HCT116 (cell line): ENCODE data around the gene GOLGA2.
A peak's percentile ranks its signal among the peaks of the same experiment; 100 is the strongest.

ENCODE experiments used
- EZH2phosphoT487 ChIP-seq: fragments of 200-600 bp; IDR thresholded peaks from 2 replicates; pipeline ENCODE4 v1.6.1; 2018; ENCODE audit warnings: antibody characterized with exemption, borderline replicate concordance
- JUND ChIP-seq: IDR thresholded peaks from 2 replicates; pipeline ENCODE4 v1.6.1; 2012
- POLR2A ChIP-seq: IDR thresholded peaks from 2 replicates; pipeline ENCODE4 v1.7.0; 2011; ENCODE audit warnings: borderline replicate concordance; ENCODE audit not compliant: insufficient read depth, insufficient read length; ENCODE audit errors: extremely low read depth
- POLR2AphosphoS5 ChIP-seq: IDR thresholded peaks from 2 replicates; pipeline ENCODE4 v1.6.1; 2011; ENCODE audit warnings: mild to moderate bottlenecking, low read depth, low read length, moderate library complexity
- SIN3A ChIP-seq: IDR thresholded peaks from 2 replicates; pipeline ENCODE4 v1.6.1; 2012; ENCODE audit warnings: low read depth
- YY1 ChIP-seq: IDR thresholded peaks from 2 replicates; pipeline ENCODE4 v1.6.1; 2011; ENCODE audit warnings: low read length, low read depth, moderate library complexity, mild to moderate bottlenecking; ENCODE audit not compliant: insufficient replicate concordance; ENCODE audit errors: extremely low read depth
- ZFX ChIP-seq: fragments of 450-650 bp; IDR thresholded peaks from 2 replicates; pipeline ENCODE4 v1.6.1; 2017
- TF ChIP-seq, protein P1 (sequence below), 3 experiments: fragments of 200-600 bp in 1 of 3; sonication (generic) in 1 of 3; IDR thresholded peaks in 2 of 3; conservative IDR thresholded peaks in 1 of 3; 2 replicates each; pipeline ENCODE4 v1.5.1; 2012 to 2017; ENCODE audit warnings: low read depth in 2 of 3, low read length in 2 of 3, antibody characterized with exemption in 1 of 3, borderline replicate concordance in 1 of 3, control low read depth in 1 of 3, mild to moderate bottlenecking in 1 of 3, mixed read lengths in 1 of 3, mixed run types in 1 of 3, moderate library complexity in 1 of 3; ENCODE audit not compliant: insufficient read depth in 1 of 3
- TF ChIP-seq, protein P2 (sequence below): IDR thresholded peaks from 2 replicates; pipeline ENCODE4 v1.6.1; 2012
- TF ChIP-seq, protein P3 (sequence below): IDR thresholded peaks from 2 replicates; pipeline ENCODE4 v1.6.1; 2012; ENCODE audit warnings: low read depth
- TF ChIP-seq, protein P4 (sequence below): IDR thresholded peaks from 2 replicates; pipeline ENCODE4 v1.6.1; 2012

DNA sequence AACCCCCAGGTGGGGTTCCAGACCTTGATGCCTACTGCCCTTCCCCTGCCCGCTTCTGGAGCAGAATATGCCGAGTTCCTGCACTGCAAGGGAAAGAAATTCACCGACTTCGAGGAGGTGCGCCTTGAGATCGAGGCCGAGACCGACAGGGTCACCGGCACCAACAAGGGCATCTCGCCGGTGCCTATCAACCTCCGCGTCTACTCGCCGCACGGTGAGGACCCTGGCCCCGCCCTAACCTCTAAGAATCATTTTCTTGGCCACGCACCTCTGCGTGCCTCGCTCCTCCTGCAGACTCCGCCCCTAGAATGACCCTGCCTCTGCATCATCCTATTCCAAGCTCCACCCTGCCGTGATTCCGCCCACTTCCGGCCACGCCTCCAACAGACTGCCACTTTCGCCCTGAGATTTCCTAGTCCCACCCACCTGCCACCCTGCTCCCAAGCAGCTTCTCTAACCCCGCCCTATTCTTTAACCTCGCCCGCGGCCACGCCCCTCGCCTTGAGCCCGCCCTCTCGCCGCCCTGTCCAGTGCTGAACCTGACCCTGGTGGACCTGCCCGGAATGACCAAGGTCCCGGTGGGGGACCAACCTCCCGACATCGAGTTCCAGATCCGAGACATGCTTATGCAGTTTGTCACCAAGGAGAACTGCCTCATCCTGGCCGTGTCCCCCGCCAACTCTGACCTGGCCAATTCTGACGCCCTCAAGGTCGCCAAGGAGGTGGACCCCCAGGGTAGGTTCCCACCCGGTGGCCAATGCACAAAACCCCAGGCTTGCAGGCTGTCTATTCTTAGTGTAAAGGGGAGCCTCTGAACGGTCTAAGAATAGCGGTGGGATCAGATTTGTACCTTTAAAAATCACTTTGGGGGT lies 57.1 kb downstream of the GOLGA2 start:
- TF ChIP-seq POLR2A: peak; percentile 52
- TF ChIP-seq, protein P1, sequence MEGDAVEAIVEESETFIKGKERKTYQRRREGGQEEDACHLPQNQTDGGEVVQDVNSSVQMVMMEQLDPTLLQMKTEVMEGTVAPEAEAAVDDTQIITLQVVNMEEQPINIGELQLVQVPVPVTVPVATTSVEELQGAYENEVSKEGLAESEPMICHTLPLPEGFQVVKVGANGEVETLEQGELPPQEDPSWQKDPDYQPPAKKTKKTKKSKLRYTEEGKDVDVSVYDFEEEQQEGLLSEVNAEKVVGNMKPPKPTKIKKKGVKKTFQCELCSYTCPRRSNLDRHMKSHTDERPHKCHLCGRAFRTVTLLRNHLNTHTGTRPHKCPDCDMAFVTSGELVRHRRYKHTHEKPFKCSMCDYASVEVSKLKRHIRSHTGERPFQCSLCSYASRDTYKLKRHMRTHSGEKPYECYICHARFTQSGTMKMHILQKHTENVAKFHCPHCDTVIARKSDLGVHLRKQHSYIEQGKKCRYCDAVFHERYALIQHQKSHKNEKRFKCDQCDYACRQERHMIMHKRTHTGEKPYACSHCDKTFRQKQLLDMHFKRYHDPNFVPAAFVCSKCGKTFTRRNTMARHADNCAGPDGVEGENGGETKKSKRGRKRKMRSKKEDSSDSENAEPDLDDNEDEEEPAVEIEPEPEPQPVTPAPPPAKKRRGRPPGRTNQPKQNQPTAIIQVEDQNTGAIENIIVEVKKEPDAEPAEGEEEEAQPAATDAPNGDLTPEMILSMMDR (IDR thresholded peaks at IDR 0.05 in 2 of 3, conservative IDR thresholded peaks at IDR 0.05 in 1 of 3; ENCODE audit: borderline replicate concordance in 1 of 3, insufficient read depth in 1 of 3, low read depth in 2 of 3, low read length in 2 of 3): no peak
- no peak for TF ChIP-seq JUND
- TF ChIP-seq, protein P2, sequence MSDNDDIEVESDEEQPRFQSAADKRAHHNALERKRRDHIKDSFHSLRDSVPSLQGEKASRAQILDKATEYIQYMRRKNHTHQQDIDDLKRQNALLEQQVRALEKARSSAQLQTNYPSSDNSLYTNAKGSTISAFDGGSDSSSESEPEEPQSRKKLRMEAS: no peak
- TF ChIP-seq, protein P3, sequence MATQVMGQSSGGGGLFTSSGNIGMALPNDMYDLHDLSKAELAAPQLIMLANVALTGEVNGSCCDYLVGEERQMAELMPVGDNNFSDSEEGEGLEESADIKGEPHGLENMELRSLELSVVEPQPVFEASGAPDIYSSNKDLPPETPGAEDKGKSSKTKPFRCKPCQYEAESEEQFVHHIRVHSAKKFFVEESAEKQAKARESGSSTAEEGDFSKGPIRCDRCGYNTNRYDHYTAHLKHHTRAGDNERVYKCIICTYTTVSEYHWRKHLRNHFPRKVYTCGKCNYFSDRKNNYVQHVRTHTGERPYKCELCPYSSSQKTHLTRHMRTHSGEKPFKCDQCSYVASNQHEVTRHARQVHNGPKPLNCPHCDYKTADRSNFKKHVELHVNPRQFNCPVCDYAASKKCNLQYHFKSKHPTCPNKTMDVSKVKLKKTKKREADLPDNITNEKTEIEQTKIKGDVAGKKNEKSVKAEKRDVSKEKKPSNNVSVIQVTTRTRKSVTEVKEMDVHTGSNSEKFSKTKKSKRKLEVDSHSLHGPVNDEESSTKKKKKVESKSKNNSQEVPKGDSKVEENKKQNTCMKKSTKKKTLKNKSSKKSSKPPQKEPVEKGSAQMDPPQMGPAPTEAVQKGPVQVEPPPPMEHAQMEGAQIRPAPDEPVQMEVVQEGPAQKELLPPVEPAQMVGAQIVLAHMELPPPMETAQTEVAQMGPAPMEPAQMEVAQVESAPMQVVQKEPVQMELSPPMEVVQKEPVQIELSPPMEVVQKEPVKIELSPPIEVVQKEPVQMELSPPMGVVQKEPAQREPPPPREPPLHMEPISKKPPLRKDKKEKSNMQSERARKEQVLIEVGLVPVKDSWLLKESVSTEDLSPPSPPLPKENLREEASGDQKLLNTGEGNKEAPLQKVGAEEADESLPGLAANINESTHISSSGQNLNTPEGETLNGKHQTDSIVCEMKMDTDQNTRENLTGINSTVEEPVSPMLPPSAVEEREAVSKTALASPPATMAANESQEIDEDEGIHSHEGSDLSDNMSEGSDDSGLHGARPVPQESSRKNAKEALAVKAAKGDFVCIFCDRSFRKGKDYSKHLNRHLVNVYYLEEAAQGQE: no peak
- no peak for TF ChIP-seq EZH2phosphoT487
- TF ChIP-seq, protein P4, sequence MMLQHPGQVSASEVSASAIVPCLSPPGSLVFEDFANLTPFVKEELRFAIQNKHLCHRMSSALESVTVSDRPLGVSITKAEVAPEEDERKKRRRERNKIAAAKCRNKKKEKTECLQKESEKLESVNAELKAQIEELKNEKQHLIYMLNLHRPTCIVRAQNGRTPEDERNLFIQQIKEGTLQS: no peak
- peak; percentile 65 for TF ChIP-seq POLR2AphosphoS5
- TF ChIP-seq SIN3A: no peak
- TF ChIP-seq YY1: no peak
- no peak for TF ChIP-seq ZFX
